Measurements from ENCODE around the gene C18orf54. TPM values are rescaled to one million over a fixed set of nuclear protein-coding genes. Genes with fewer than 3 reads are reported as not detected.
A peak's percentile ranks its signal among the peaks of the same experiment; 100 is the strongest.
"Not testable (repeated sequence)": the region's sequence is repeated elsewhere in the genome, so short reads cannot be mapped to it uniquely, and the experiment has no call there.

The C18orf54 gene
- total RNA-seq, 1 experiment from 2014 or later, result 7.9 TPM

DNA sequence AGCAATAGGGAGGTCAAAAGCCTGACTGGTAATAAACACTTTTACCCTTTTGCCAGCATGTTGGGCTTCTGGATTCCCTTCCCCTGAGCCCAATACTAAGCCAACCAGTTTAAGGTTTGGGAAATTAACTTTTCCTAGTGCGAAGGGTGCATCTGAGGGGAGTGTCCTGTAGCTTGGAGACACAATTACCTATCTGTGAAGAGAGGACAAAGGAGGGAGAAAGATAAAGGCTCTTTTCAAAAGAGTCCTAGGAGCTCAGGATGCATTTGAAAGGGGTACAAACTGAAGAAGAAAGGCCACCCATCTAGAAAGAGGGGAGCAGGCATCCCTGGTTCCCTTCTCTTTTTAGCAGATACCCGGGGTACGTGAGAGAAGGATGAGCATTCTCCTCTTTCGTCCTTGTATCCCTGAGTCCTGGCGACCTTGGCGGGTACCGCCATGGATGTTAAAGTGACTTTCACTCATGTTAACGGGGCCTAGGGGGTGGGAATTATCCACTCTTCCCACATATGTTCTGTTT lies 25.1 kb downstream of the C18orf54 start:
- in situ Hi-C loops (cut with HindIII; ENCODE audit: low sequenced_read_pairs), result no loop called here
- no peak for DNase-seq (ENCODE audit: low spot score)

DNA sequence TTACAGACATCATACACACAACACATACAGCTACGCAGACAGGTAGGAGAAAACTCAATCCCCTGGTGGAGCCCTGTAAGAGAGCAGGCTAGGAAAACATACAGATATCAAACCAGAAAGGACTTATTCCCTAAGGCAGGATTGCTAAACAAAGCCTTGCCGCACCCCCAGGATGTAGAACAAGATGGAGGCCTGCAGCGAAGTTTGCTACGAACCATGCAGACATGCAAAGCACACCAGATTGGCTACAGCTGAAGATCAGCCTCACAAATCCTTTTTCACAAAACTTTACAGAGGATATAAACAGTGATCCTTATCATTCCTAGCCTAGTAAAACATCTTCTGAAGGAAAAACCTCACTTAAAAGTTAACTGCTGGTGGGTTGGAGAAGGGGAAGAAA lies 28.3 kb downstream of the C18orf54 start:
- in situ Hi-C loops (cut with HindIII; ENCODE audit: low sequenced_read_pairs), result no loop called here
- no peak for DNase-seq (ENCODE audit: low spot score)

DNA sequence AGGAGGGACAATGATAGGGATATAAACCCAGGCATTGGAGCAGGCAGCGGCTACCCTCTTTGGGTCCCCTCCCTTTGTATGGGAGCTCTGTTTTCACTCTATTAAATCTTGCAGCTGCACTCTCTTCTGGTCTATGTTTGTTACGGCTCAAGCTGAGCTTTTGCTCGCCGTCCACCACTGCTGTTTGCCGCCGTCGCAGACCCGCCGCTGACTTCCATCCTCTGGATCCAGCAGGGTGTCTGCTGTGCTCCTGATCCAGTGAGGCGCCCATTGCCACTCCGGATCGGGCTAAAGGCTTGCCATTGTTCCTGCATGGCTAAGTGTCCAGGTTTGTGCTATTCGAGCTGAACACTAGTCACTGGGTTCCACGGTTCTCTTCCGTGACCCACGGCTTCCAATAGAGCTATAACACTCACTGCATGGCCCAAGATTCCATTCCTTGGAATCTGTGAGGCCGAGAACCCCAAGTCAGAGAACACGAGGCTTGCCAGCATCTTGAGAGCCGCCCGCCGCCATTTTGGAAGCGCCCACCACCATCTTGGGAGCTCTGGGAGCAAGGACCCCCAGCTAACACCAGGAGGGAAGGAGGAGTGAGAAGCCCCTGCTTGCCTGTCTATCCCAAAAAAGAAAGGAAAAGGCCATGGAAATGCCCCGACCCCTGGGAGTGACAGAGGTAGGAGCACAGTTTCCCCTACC lies 29.2 kb downstream of the C18orf54 start:
- in situ Hi-C loops (cut with HindIII; ENCODE audit: low sequenced_read_pairs); DNase-seq (ENCODE audit: low spot score): not testable (repeated sequence)

DNA sequence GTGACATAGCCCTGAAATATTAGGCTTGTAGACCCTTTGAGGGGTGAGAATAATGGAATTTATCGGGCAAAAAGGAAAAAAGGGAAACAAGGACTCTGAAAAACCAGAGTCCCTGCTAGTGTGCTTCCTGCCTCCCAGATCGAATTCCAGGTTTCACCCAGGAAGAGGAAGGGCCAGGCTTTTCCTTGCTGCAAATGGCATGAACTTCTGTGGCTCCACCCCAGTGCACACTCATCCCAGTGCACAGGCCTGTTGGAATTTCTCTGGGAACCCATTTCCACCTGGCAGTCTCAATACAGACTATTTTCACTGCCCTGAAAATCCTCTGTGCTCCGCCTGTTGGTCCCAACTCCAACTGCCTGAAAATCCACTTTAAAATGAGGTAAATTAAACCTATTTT lies 29.9 kb downstream of the C18orf54 start:
- in situ Hi-C loops (cut with HindIII; ENCODE audit: low sequenced_read_pairs), result no loop called here
- DNase-seq (ENCODE audit: low spot score), result no peak

DNA sequence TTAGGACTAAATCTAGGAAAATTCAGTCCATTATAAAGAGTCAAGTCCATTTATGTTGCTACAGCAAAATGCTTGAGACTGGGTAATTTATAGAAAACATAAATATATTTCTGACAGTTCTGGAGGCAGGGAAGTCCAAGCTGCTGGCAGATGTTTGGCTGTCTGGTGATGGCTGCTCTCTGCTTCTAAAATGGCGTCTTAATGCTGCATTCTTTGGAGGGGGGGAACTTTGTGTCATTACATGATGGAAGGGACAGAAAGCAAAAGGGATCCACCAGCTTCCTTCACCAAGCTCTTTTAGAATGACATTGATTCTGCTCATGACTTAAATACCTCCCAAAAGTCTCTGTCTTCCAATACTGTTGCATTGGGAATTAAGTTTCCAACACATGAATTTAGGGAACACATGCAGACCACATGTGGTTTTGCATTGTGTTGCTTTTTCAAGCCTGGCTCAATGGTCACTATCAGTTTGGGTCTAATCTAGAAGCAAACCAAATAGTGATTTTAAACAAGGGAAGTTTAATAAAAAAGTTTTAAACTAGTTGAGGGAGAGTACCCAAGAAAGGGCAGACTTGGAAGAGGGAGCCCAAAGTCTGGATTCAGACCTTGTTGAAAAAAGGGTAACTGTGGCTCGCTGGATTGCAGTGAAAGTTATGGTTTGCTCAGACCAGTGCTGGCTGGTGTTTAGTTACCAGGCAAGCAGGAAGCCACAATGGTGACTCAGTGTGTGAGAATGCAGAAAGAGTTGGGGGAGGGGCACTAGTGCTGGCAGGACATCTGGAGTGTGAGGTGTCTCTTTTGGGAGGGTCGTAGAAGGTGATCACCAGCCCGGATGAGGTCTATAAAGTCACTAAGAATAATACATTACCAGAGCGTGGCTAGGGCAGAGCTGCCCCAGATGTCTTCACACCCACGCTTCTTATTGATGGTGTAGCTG lies 30.8 kb downstream of the C18orf54 start:
- DNase-seq (ENCODE audit: low spot score), result no peak
- in situ Hi-C loops (cut with HindIII; ENCODE audit: low sequenced_read_pairs), result no loop called here

DNA sequence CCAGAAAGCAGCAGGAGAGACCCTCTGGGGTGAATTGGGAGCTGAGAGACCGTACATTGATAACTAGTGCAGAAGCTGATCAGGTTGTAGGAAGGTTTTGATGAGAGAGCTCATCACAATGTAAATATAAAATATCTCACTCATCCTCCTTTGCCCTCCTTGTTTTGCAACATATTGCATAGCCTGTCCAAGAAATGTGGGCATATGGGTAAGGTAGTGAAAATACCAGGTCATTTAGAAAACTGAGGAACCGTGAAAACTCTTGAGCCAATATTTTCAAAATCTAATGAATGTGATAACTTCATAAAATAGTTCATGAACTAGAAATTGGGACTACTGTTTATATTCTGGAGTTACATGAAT lies 31.4 kb downstream of the C18orf54 start:
- in situ Hi-C loops (cut with HindIII; ENCODE audit: low sequenced_read_pairs), result no loop called here
- no peak for DNase-seq (ENCODE audit: low spot score)

DNA sequence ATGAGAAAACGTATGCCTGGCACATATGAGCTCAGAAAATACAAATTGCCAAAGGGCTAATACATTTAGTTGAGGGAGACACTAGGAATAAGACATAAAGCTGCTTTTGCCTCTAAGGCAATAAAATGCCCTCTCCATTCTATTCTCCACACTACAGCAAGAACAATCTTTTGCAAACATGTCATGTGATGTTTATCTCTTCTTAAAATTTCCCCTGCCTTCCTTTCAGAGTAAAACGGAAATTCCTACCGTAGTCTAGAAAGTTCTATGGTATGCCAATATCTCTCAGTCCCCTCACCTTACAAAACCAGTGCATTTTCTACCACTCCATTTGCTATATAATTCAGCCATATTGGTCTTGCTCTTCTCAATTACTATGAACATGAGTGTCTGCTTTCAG lies 33.1 kb downstream of the C18orf54 start:
- DNase-seq (ENCODE audit: low spot score), result no peak
- in situ Hi-C loops (cut with HindIII; ENCODE audit: low sequenced_read_pairs), result no loop called here

DNA sequence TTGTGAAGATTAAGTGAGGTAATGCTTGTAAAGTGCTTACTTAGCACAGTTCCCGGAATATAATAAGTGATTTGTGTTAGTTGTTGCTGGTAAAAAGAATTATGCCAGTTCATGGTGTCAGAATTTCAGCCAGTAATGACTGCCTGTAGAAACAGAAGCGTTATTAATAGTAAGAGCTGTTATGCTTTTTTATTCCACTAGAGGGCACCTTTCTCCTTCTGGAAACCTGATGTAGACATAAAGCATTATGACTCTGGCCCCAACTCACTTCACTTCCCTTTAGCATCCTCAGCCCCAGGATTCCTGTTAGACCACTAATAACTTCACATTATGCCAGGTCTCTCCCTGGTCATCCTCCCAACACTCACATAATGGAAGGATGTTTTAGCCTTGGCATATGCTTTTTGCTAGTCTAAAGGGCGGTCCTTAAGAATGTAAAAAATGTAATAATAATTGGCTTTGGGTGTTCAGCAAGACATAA lies 34.9 kb downstream of the C18orf54 start:
- peak; percentile 61 for DNase-seq (ENCODE audit: low spot score)
- in situ Hi-C loops (cut with HindIII; ENCODE audit: low sequenced_read_pairs), result no loop called here

DNA sequence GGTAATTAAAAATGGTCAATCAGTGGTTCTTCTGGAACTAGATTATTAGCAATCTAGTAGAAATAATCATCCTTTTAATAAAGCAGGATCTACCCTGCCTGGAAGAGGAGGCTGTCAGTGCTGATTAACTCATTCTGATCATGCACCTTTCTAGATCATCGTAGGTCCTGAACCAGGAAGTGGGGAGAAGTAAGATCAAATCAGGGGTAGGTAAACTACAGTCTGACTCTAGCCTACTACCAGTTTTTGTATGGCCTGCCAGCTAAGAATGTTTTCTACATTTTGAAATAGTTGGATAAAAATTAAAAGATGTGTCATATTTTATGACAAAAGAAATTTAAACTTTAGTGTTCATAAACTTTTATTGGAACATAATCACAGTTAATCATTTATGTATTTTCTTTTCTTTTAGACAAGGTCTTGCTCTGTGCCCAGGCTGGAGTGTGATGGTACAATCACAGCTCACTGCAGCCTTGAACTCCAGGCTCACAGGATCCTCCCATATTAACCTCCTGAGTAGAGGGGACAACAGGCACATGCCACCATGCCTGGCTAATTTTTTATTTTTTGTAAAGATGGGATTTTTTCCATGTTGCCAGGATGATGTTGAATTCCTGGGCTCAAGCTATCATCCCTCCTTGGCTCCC lies 36.1 kb downstream of the C18orf54 start:
- DNase-seq (ENCODE audit: low spot score), result no peak
- in situ Hi-C loops (cut with HindIII; ENCODE audit: low sequenced_read_pairs), result no loop called here

DNA sequence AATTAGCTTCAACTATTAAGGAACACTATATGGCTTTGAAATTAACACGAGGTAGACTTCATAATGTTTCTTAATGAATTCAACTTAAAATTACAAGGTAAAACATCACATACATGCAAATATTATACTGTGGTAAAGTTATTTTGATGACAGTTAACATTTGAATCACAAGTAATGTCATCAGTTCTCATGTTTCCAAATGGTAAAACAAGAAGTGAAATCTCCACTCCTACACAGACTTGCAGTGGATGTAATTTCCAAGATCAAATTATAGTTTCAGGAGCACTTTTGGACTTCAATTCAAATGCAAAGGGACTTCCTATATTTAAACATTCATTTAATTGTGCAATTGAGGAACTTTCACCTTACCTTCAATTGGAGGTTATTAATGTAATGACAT lies 39.1 kb downstream of the C18orf54 start:
- no peak for DNase-seq (ENCODE audit: low spot score)
- in situ Hi-C loops (cut with HindIII; ENCODE audit: low sequenced_read_pairs), result no loop called here

DNA sequence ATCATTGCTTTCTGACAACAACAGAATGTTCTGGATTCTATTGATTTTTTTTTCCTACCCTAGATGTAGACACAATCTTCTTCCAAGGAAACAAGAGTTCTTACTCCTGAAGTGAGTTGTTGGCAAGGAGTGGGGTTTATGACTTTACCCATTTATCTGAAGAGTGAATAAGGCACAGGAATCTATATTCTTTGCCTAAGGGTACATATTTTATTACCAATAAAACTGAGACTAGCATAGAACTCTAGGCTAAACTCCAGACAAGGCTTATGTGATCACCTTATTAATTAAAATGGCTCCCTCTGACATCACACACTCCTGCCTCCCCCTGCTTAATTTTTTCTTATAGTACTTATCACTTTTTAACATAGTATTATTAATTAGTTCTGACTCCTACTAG lies 47.6 kb downstream of the C18orf54 start:
- no peak for DNase-seq (ENCODE audit: low spot score)
- in situ Hi-C loops (cut with HindIII; ENCODE audit: low sequenced_read_pairs), result no loop called here

DNA sequence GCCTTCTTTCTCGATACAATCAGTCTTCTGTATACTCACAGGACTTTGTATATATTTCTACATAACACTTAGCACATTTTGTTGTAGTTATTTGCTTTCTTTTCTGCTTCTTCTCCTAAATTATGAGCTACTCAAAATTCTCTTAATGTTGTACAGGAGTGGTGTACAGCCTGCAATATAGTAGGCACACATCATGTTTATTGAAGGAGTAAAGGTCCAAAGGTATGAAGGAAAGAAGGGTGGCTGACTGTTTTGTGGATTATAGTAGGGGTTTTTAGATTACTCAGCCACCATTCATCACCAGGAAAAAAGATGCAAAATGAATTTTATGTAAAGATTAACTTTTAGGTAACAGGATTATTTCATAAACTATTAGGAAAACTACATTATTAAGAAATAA lies 54.1 kb downstream of the C18orf54 start:
- in situ Hi-C loops (cut with HindIII; ENCODE audit: low sequenced_read_pairs), result no loop called here
- DNase-seq (ENCODE audit: low spot score), result no peak

DNA sequence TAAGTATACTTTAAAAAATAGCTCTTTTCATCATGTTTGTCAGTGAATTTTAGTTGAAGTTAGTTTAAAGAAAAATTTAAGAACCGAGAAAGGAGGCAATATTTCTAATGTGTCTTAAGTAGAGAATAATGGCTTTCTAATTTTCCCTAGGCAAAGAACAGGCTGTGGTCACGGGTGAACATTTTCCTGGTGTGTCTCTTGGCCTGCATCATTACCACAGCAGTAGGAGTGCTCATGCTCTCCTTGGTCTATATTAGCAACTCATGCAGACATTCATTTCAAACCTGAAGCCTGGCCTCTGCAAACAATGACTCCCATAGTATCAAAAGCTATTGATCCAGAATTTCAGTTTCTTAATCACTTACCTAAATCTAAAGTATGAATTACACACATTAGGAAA lies 57.4 kb downstream of the C18orf54 start:
- in situ Hi-C loops (cut with HindIII; ENCODE audit: low sequenced_read_pairs), result no loop called here
- DNase-seq (ENCODE audit: low spot score), result no peak

DNA sequence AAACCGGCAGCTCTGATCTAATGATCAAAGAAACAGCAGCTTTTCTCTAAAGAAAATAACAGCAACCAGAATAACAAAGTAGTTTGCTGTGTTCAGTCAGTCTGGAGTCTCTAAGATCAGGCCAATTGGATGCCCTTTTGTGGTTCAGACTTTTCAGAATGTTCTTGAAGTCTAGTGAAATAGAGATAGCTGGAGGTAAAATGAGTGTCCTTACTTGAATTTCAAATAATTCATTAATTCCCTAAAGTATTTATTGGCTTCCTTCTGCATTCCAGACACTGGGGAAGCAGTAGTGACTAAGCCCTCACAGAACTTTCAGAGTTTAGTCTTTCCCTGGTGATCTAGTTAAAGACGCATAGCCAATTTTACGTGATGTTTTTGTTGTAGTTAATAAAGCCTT lies 58.7 kb downstream of the C18orf54 start:
- no peak for DNase-seq (ENCODE audit: low spot score)
- in situ Hi-C loops (cut with HindIII; ENCODE audit: low sequenced_read_pairs), result no loop called here

DNA sequence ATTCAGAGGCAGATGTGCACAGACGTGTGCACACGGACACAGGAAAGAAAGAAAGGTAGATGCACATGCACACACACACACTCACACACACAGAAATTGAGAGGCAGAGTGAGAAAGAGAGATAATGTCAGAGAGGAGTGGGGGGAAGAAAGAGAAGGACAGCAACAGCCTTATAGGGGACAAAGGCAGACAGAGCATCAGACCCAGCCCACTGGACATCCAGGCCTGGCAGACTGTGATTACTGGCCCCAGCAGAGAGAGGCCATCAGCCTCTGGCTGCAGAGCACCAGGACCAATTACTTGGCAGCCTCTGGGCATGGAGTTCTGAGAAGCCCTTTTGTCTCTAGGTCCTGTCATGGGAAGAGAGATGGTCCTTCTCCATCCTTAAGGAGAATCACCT lies 66.1 kb downstream of the C18orf54 start:
- no peak for DNase-seq (ENCODE audit: low spot score)
- in situ Hi-C loops (cut with HindIII; ENCODE audit: low sequenced_read_pairs), result no loop called here

DNA sequence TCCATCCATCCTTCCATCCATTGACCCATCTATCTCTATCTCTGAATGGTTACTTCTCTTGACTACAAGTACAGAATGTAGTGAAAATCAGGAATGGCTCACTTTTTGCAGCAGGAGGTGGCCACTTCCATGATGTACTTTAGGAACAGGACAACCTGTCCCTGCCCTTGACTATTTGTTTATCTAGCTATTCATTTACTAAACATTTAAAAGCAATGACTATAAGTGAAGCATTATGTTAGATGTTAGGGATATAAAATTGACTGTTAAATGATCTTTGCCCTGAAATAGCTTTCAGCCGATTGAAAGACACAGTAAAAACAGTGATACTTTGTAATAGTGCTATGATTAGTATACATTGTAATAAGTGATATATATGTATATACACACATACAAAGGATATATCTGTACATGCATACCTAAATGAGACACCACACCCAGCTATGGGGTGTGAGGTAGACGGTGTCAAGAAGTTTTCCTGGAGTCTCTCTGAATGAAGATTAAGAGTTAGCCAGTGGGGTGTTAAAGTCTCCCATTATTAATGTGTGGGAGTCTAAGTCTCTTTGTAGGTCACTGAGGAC lies 68.5 kb downstream of the C18orf54 start:
- no peak for DNase-seq (ENCODE audit: low spot score)
- in situ Hi-C loops (cut with HindIII; ENCODE audit: low sequenced_read_pairs), result no loop called here

All from G401 (cell line).